ENCODE measurements around the gene TMOD2.

GRCh38 chr15:51709031-51709430 is 42.4 kb upstream of the TMOD2 start:
- TF ChIP-seq CTCF (IDR thresholded peaks at IDR 0.05) (no peak), POLR2A (IDR thresholded peaks at IDR 0.05) (no peak)
